Measurements from ENCODE around the gene PRKCQ.
"Not testable (repeated sequence)": the region's sequence is repeated elsewhere in the genome, so short reads cannot be mapped to it uniquely, and the experiment has no call there.

Gene PRKCQ

DNA sequence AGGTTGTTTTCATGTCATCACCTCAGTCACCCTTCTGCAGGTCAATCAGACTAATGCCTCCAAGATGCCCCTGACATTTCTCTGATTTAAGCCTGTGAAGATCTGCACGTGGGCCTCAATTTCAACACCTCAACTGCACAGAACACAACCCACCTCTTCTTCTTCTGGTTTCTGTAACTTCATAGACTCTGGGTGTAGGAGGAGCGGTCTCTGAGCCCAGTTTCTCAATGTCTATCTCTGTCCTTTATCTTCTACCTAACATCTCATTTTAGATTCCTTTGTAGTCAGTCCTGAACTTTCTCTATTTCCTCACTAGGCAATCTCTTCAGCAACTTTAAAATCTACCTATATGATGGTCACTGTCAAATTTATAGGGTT, 85.6 kb downstream of the PRKCQ start:
- DNase-seq = no peak
- no peak for TF ChIP-seq GATA1 (IDR thresholded peaks at IDR 0.05; ENCODE audit: low read depth, low read length)
- no peak for TF ChIP-seq POLR2A (IDR thresholded peaks at IDR 0.05; ENCODE audit: low read length)

DNA sequence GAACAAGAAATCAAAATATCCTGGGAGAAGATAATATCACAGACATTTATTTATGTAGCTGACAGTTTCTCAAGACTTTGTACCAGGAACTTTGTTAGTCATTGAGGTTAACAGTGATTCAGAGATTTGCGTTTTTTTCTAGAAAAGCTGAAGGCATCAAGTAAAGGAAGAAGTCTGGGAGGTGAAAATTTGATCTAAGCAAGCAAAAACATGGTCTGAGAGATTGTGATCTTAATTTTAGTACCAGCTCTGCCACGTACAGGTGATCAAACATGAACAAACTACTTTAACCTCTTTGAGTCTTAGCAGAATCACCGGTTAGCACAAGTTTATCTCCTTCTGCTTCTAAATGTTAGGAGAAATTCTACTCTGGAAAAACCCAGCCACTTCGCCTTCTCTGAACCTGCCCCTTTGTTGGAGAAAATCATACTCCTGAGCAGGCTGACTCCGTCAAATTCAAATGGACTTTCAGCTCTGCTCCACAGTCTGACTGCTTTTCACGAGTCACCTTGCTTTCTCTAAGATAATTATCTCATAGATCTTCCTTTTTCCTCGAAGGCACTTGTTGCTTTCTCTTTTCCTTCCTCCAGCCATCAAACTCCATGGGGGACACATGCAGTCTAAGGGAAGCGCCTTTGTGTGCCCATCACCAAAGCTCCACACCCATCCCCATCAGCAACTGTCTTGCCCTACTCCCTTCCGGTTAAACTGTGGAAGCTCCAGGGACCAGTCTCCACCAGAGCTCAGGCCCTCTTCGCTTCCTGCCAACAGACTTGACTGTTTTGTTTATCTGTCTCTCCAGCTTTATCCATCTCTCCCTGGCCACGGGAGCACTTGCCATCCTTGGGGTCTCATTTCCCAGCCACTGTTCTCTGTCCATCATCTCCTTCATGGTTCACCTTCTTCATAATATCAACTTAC, 86.3 kb downstream of the PRKCQ start:
- TF ChIP-seq GATA1 (IDR thresholded peaks at IDR 0.05; ENCODE audit: low read depth, low read length) (no peak), POLR2A (IDR thresholded peaks at IDR 0.05; ENCODE audit: low read length) (no peak)
- no peak for DNase-seq

DNA sequence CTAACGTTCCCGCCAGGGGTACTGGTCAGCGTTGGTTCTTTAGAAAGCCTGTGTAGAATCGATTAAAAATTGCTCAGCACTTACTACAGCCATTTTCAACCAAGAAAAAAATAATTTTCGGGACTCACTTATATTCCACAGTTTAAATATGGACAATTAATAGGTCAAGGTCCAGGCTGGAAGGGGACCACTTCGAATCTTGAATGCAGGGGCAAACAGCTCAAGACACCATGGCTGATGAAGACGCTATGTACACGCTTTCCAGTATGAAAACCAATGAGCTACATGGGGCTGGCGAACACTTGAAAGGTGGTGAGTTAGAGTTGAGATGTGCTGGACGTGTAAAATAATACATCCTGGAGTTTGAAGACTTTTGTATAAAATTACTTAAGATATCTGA, 87.2 kb downstream of the PRKCQ start:
- no peak for DNase-seq
- no peak for TF ChIP-seq POLR2A (IDR thresholded peaks at IDR 0.05; ENCODE audit: low read length)
- TF ChIP-seq GATA1 (IDR thresholded peaks at IDR 0.05; ENCODE audit: low read depth, low read length) = no peak

DNA sequence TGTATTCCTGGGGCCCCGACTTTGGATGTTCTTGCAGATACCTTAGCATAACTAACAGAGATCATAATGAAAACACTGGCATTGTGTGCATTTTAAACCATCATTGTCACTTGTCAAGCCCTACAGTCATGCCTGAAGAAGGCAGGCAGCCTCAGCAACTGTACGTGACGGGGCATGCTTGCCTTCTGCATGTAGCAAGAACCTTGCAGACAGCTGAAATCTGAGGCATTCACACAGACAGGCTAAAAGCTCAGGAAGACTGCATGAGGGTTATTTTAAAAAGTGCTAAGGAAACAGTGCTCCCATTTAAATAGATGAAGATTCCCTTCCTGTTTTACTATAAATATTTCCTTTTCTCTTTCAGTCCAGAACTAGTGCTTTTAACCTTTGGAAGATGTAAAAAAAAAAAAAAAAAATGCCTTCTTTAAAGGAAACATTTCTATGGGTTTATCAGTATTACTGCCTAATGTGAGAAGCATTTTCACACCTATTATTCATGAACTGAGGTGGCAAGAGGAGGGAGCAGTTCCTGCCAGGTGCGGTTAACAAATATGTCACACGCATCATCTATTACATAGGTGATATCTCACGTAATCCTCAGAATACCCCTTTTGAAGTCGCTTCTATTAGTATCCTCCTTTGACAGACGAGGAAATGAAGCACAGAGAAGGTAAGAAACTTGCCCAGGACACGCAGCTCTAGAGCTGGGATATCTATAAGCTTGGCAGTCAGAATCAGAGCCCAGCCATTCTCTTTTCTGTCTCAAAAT, 88.1 kb downstream of the PRKCQ start:
- no peak for TF ChIP-seq GATA1 (IDR thresholded peaks at IDR 0.05; ENCODE audit: low read depth, low read length)
- no peak for TF ChIP-seq POLR2A (IDR thresholded peaks at IDR 0.05; ENCODE audit: low read length)
- no peak for DNase-seq

DNA sequence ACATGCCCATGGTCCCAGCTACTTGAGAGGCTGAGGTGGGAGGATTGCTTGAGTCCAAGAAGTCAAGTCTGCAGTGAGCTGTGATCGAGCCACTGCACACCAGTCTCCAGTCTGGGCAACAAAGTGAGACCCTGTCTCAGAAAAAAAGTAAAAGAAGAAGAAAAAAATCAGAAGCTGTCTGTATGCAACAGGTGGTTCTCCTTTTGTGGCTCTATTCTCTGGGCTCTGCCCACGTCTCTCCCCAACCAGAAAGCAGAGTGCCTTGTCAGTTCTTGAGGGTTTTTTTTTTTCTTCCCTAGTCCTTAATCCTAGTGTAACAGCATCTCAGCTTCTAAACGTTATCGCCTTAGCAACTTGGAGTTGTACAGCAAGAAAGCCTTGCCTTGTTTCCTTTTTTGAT, 89.5 kb downstream of the PRKCQ start:
- TF ChIP-seq GATA1 (IDR thresholded peaks at IDR 0.05; ENCODE audit: low read depth, low read length) (no peak), POLR2A (IDR thresholded peaks at IDR 0.05; ENCODE audit: low read length) (no peak)
- no peak for DNase-seq

DNA sequence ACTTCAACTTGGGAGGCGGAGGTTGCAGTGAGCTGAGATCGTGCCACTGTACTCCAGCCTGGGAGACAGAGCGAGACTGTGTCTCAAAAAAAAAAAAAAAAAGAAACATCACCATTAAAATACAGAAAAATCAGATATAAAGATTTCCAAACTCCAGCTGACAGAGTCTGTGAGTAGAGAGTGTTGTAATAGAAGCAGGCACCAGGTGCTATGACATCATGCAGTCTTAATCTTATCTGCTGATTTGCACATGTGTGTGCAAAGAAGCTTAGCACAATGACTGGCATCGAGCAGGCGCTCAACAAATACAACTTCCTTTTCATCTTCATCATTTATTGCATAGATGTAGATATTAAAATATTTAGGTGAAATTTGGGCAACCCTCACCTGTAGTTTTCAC, 92.2 kb downstream of the PRKCQ start:
- TF ChIP-seq POLR2A (IDR thresholded peaks at IDR 0.05; ENCODE audit: low read length) (no peak), GATA1 (IDR thresholded peaks at IDR 0.05; ENCODE audit: low read depth, low read length) (no peak)
- DNase-seq = peak; percentile 49 to 61

DNA sequence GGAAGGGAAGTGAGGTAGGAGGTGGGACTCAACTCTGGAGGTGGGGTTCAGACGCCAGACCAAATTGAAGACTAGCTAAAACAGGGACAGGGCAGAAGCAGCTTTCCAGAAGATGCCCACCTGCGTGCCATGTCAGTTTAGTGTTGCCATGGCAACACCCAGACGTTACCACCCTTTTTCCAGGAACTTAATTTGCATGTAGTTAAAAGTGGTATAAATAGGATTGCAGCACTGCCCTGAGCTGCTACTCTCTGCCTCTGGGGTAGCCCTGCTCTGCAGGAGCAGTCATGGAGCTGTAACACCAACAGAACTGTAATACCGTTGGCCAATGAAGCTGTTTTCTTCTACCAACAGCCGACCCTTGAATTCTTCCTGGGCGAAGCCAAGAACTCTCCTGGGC, 93.8 kb downstream of the PRKCQ start:
- TF ChIP-seq POLR2A (IDR thresholded peaks at IDR 0.05; ENCODE audit: low read length) (no peak), GATA1 (IDR thresholded peaks at IDR 0.05; ENCODE audit: low read depth, low read length) (no peak)
- no peak for DNase-seq

DNA sequence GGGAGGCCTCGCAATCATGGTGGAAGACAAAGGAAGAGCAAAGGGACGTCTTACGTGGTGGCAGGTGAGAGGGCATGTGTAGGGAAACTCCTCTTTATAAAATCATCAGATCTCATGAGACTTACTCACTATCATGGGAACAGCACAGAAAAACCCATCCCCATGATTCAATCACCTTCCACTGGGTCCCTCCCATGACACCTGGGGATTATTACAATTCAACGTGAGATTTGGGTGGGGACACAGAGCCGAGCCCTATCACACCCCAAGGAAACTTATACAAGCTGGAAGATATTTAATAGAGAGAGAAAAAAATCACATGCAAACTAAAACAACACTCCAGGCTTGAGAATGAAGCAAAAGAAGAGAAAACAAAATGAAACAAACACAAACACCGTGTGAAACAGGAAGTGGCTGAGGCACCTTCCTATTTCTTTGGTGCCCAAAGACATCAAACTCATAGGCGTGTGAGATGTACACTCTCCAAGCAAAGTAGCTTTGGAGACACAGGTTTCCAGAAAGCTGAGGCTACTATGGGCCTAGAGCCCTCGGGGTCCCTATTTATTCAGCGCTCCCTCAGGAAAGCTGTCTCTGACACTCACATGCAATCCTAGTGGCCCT, 97.2 kb downstream of the PRKCQ start:
- TF ChIP-seq POLR2A (IDR thresholded peaks at IDR 0.05; ENCODE audit: low read length) = no peak
- DNase-seq = no peak

DNA sequence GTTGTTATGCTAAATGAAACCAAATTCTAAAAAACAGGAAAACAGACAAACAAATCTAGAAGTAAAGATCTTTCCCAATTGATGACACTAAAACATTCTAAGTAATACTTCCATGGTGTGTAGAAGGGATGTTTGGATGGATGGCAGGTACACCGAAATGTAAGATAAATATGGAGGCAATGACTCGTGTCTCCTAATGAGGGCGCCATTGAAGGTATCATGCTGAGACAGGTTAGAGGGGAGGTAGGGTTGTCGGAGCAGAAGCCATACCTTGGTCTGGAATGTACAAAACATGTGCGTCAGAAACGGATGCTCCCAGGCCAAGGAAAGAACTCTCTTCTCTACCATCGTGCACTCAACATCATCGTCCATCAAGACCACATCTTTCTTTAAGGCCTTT, 101.4 kb downstream of the PRKCQ start:
- TF ChIP-seq GATA1 (IDR thresholded peaks at IDR 0.05; ENCODE audit: low read depth, low read length) (no peak), POLR2A (IDR thresholded peaks at IDR 0.05; ENCODE audit: low read length) (no peak)

DNA sequence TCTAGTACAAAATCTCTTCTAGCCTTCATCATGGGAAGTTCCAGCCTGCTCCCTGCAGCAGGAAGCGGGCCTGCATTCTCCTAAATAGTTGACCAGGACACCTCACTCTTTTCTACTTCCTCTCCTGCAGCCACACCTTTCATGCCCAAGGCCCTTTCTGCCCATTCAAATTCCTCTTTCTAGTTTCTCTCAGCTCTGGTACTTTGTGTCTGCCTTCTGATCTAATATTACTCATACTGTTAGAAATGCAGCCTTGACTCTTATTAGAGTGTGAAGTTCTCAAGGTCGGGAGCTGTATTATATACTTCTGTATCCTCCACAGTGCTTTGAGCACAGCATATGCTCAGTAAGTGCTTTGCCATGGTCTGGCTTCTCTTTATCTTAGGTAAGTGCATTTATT, 103.1 kb downstream of the PRKCQ start:
- TF ChIP-seq GATA1 (IDR thresholded peaks at IDR 0.05; ENCODE audit: low read depth, low read length) = no peak
- no peak for TF ChIP-seq POLR2A (IDR thresholded peaks at IDR 0.05; ENCODE audit: low read length)

More for the DNA sequence above, 101.4 kb downstream of the PRKCQ start:
- peak in 1 of 2 experiments; percentile 4 for DNase-seq

DNA sequence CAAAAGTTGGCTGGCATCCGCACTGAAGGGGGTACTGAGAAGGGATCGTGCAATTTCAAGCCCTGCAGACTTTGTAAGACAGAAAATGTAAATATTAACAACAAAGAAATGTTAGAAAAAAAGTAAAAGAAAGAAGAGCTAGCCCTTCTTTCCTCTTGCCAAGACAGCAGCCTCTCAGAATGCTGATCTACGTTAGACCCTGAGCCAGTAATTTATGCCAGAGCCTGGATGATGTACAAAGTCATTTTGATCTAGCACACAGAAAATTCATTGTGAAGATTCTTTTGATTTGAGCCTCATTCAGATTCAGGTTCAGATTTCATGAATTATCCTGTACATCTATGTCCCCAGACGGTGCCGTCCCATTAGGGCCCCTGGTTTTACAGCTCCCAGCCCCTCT, 105.2 kb downstream of the PRKCQ start:
- TF ChIP-seq POLR2A (IDR thresholded peaks at IDR 0.05; ENCODE audit: low read length) = no peak
- no peak for TF ChIP-seq GATA1 (IDR thresholded peaks at IDR 0.05; ENCODE audit: low read depth, low read length)
- no peak for DNase-seq

More for the DNA sequence above, 103.1 kb downstream of the PRKCQ start:
- DNase-seq = no peak

DNA sequence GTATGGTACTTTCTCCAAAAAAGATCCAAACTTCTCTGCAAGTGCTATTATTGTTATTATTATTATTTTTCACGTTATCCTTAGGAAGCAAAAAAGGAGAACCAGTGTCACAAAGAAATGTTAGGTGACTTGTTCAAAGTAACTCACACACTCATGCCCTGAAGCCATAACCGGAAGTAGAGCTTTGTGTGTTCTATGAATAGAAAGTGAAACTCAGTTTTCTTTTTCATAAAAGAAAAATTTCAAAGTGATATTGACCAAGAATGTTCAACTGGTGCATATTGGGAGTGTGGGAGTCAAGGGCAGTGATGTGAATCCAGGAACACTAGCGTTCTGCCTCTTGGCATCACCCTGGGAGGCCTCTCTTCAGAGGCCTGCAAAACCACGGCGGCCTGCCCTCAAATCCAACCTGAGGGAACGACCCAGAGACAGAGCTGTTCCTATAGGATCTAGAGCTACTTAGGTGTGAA, 106.1 kb downstream of the PRKCQ start:
- no peak for TF ChIP-seq POLR2A (IDR thresholded peaks at IDR 0.05; ENCODE audit: low read length)
- TF ChIP-seq GATA1 (IDR thresholded peaks at IDR 0.05; ENCODE audit: low read depth, low read length) = no peak
- peak; percentile 76 to 77 for DNase-seq

DNA sequence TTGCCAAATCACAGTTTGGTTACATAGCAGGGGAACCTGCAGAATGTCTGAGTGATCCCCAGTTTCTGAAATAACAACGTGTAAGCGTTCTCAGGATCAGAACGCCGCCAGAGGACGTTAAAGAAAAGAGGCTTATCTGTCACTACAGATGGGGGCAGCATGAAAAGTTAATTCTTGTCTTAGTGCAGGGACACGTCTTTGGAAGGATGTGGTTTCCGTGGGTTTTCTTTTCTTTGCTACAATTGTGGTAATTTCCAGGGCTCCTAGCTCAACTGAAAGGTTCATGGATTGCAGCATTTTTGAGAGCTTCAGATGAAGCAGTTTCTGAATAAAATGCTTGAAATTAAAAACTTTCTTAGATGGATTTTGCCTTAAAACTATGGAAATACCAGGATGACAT, 106.6 kb downstream of the PRKCQ start:
- peak; percentile 82 to 90 for DNase-seq
- TF ChIP-seq GATA1 (IDR thresholded peaks at IDR 0.05; ENCODE audit: low read depth, low read length) (no peak), POLR2A (IDR thresholded peaks at IDR 0.05; ENCODE audit: low read length) (peak; percentile 32)

DNA sequence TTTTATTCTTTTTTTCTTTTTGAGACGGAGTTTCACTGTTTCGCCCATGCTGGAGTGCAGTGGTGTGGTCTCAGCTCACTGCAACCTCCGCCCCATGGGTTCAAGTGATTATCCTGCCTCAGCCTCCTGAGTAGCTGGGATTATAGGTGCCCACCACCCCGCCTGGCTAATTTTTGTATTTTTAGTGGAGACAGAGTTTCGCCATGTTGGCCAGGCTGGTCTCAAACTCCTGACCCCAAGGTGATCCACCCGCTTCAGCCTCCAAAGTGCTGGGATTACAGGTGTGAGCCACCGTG, 107.4 kb downstream of the PRKCQ start:
- not testable (repeated sequence) for DNase-seq

Data from erythroblast (primary cell).